ENCODE data around the gene SMC2.

Gene SMC2

GRCh38 chr9:104143550-104143910 lies 49.4 kb downstream of the SMC2 start:
- no peak for TF ChIP-seq CEBPB (IDR thresholded peaks at IDR 0.05)
- no peak for TF ChIP-seq CREB1 (IDR thresholded peaks at IDR 0.05; ENCODE audit: low read depth)
- no peak for TF ChIP-seq TCF12 (IDR thresholded peaks at IDR 0.05; ENCODE audit: low read depth)
- TF ChIP-seq FOXM1 (IDR thresholded peaks at IDR 0.05; ENCODE audit: borderline replicate concordance, low read depth): no peak

- TF ChIP-seq MAX (IDR thresholded peaks at IDR 0.05): no peak
Measured at GRCh38 chr9:104144336-104144735, 50.2 kb downstream of the SMC2 start.

- TF ChIP-seq ZBTB7A (IDR thresholded peaks at IDR 0.05; ENCODE audit: low read depth): no peak
- TF ChIP-seq EGR1 (IDR thresholded peaks at IDR 0.05): no peak
- TF ChIP-seq YY1 (IDR thresholded peaks at IDR 0.05; ENCODE audit: low read depth): no peak
- no peak for TF ChIP-seq TEAD4 (IDR thresholded peaks at IDR 0.05)
- no peak for TF ChIP-seq EP300 (IDR thresholded peaks at IDR 0.05; ENCODE audit: borderline replicate concordance)
- TF ChIP-seq NFIC (IDR thresholded peaks at IDR 0.05): no peak
- no peak for TF ChIP-seq TAF1 (IDR thresholded peaks at IDR 0.05; ENCODE audit: low read depth)
- TF ChIP-seq RAD21 (IDR thresholded peaks at IDR 0.05; ENCODE audit: low read depth): no peak
- TF ChIP-seq TCF12 (IDR thresholded peaks at IDR 0.05; ENCODE audit: low read depth): no peak
- TF ChIP-seq CREB1 (IDR thresholded peaks at IDR 0.05; ENCODE audit: low read depth): no peak
- TF ChIP-seq USF1 (IDR thresholded peaks at IDR 0.05): no peak
- no peak for TF ChIP-seq REST (IDR thresholded peaks at IDR 0.05; ENCODE audit: low read depth)
- TF ChIP-seq CEBPB (IDR thresholded peaks at IDR 0.05): no peak
- TF ChIP-seq MAX (IDR thresholded peaks at IDR 0.05): no peak
- TF ChIP-seq FOXM1 (IDR thresholded peaks at IDR 0.05; ENCODE audit: borderline replicate concordance, low read depth): no peak
Measured at GRCh38 chr9:104173067-104173466, 79.0 kb downstream of the SMC2 start.

- TF ChIP-seq RAD21 (IDR thresholded peaks at IDR 0.05; ENCODE audit: low read depth) (peak; percentile 68), ZBTB7A (IDR thresholded peaks at IDR 0.05; ENCODE audit: low read depth) (no peak)
Measured at GRCh38 chr9:104177003-104177611, 83.0 kb downstream of the SMC2 start.

GRCh38 chr9:104177676-104178075 lies 83.6 kb downstream of the SMC2 start:
- TF ChIP-seq EGR1 (IDR thresholded peaks at IDR 0.05): no peak
- no peak for TF ChIP-seq RAD21 (IDR thresholded peaks at IDR 0.05; ENCODE audit: low read depth)
- no peak for TF ChIP-seq FOXM1 (IDR thresholded peaks at IDR 0.05; ENCODE audit: borderline replicate concordance, low read depth)
- TF ChIP-seq REST (IDR thresholded peaks at IDR 0.05; ENCODE audit: low read depth): no peak
- no peak for TF ChIP-seq NFIC (IDR thresholded peaks at IDR 0.05)
- TF ChIP-seq TCF12 (IDR thresholded peaks at IDR 0.05; ENCODE audit: low read depth): no peak
- TF ChIP-seq TEAD4 (IDR thresholded peaks at IDR 0.05): no peak
- TF ChIP-seq ZBTB7A (IDR thresholded peaks at IDR 0.05; ENCODE audit: low read depth): no peak

Data from Ishikawa (cell line).